ENCODE results near the gene BPIFB1.

BPIFB1 gene

GRCh38 chr20:33239979-33240736 is 42.9 kb upstream of the BPIFB1 start:
- DNase-seq (ENCODE audit: extremely low read depth, low read depth), result no peak
- H3K4me3 ChIP-seq (replicated peaks; ENCODE audit: low read depth, low read length), result no peak overlapping the region
- no peak for TF ChIP-seq CTCF (IDR thresholded peaks at IDR 0.05; ENCODE audit: low read depth, low read length, missing control alignments)

- TF ChIP-seq CTCF (IDR thresholded peaks at IDR 0.05; ENCODE audit: low read depth, low read length, missing control alignments), result no peak
- no peak for DNase-seq (ENCODE audit: extremely low read depth, low read depth)
- no peak overlapping the region for H3K4me3 ChIP-seq (replicated peaks; ENCODE audit: low read depth, low read length)
Measured at GRCh38 chr20:33240923-33241322, 42.1 kb upstream of the BPIFB1 start.

- no peak for TF ChIP-seq CTCF (IDR thresholded peaks at IDR 0.05; ENCODE audit: low read depth, low read length, missing control alignments)
- no peak for DNase-seq (ENCODE audit: extremely low read depth, low read depth)
- H3K4me3 ChIP-seq (replicated peaks; ENCODE audit: low read depth, low read length), result no peak overlapping the region
Measured at GRCh38 chr20:33242319-33243100, 40.5 kb upstream of the BPIFB1 start.

- no peak overlapping the region for H3K4me3 ChIP-seq (replicated peaks; ENCODE audit: low read depth, low read length)
- DNase-seq (ENCODE audit: extremely low read depth, low read depth), result no peak
- TF ChIP-seq CTCF (IDR thresholded peaks at IDR 0.05; ENCODE audit: low read depth, low read length, missing control alignments), result no peak
Measured at GRCh38 chr20:33246077-33246476, 36.9 kb upstream of the BPIFB1 start.

GRCh38 chr20:33249456-33249855 is 33.6 kb upstream of the BPIFB1 start:
- H3K4me3 ChIP-seq (replicated peaks; ENCODE audit: low read depth, low read length), result no peak overlapping the region
- no peak for TF ChIP-seq CTCF (IDR thresholded peaks at IDR 0.05; ENCODE audit: low read depth, low read length, missing control alignments)
- DNase-seq (ENCODE audit: extremely low read depth, low read depth), result no peak

GRCh38 chr20:33250666-33251065 is 32.3 kb upstream of the BPIFB1 start:
- H3K4me3 ChIP-seq (replicated peaks; ENCODE audit: low read depth, low read length), result no peak overlapping the region
- TF ChIP-seq CTCF (IDR thresholded peaks at IDR 0.05; ENCODE audit: low read depth, low read length, missing control alignments), result no peak
- DNase-seq (ENCODE audit: extremely low read depth, low read depth), result no peak
